BE2C (cell line): ENCODE measurements around the gene CPVL.

Experiments
- DNase-seq: peaks from one replicate; pipeline ENCODE4 v3.0.0-alpha.2; 2020
- H3K27me3 ChIP-seq: fragments of 250-450 bp; sonication (Bioruptor Pico); 2 replicates; pipeline ENCODE4 v1.5.1; 2020; ENCODE audit warnings: mild to moderate bottlenecking
- H3K36me3 ChIP-seq: fragments of 250-450 bp; sonication (Bioruptor Pico); 2 replicates; pipeline ENCODE4 v1.5.1; 2020; ENCODE audit warnings: mild to moderate bottlenecking
- H3K4me1 ChIP-seq: fragments of 250-450 bp; sonication (Bioruptor Pico); 2 replicates; pipeline ENCODE4 v1.5.1; 2020
- H3K4me3 ChIP-seq: 2 replicates; pipeline ENCODE4 v1.5.1; 2011; ENCODE audit warnings: low read depth, low read length
- H3K9me3 ChIP-seq: fragments of 250-450 bp; sonication (Bioruptor Pico); 2 replicates; pipeline ENCODE4 v1.5.1; 2020
- CTCF ChIP-seq: IDR thresholded peaks from 2 replicates; pipeline ENCODE4 v1.5.1; 2012; ENCODE audit warnings: mild to moderate bottlenecking, low read depth, low read length

Gene CPVL

GRCh38 chr7:29090151-29090805 lies 56.1 kb downstream of the CPVL start:
- Histone ChIP-seq H3K9me3 (no peaks in the 10 kb centered on the region), H3K4me3 (no peak overlapping the region), H3K27me3 (peaks cover 6% of the 10 kb centered on the region; the same call in 1 of the 2 replicates), H3K4me1 (no peaks in the 10 kb centered on the region), H3K36me3 (no peaks in the 10 kb centered on the region)
- no peak for TF ChIP-seq CTCF
- no peak for DNase-seq

- no peak for TF ChIP-seq CTCF
- H3K4me3 ChIP-seq = no peak overlapping the region
- no peaks in the 10 kb centered on the region for H3K4me1 ChIP-seq
- no peaks in the 10 kb centered on the region for H3K36me3 ChIP-seq
- DNase-seq = no peak
- H3K9me3 ChIP-seq = no peaks in the 10 kb centered on the region
- peaks cover 2% of the 10 kb centered on the region; the same call in 1 of the 2 replicates for H3K27me3 ChIP-seq
Measured at GRCh38 chr7:29087840-29088170, 58.5 kb downstream of the CPVL start.

GRCh38 chr7:29086545-29086944 lies 59.8 kb downstream of the CPVL start:
- Histone ChIP-seq H3K9me3 (no peaks in the 10 kb centered on the region), H3K4me1 (no peaks in the 10 kb centered on the region), H3K4me3 (no peak overlapping the region), H3K27me3 (no peaks in the 10 kb centered on the region), H3K36me3 (no peaks in the 10 kb centered on the region)
- no peak for TF ChIP-seq CTCF
- no peak for DNase-seq

- Histone ChIP-seq H3K9me3 (no peaks in the 10 kb centered on the region), H3K4me1 (no peaks in the 10 kb centered on the region), H3K36me3 (no peaks in the 10 kb centered on the region), H3K27me3 (no peaks in the 10 kb centered on the region), H3K4me3 (no peak overlapping the region)
- no peak for DNase-seq
- TF ChIP-seq CTCF = no peak
Measured at GRCh38 chr7:29084832-29085231, 61.5 kb downstream of the CPVL start.

- DNase-seq = no peak
- H3K36me3 ChIP-seq = no peaks in the 10 kb centered on the region
- no peak overlapping the region for H3K4me3 ChIP-seq
- TF ChIP-seq CTCF = no peak
- H3K4me1 ChIP-seq = no peaks in the 10 kb centered on the region
- H3K9me3 ChIP-seq = no peaks in the 10 kb centered on the region
- H3K27me3 ChIP-seq = peaks cover 7% of the 10 kb centered on the region
Measured at GRCh38 chr7:29080803-29081202, 65.5 kb downstream of the CPVL start.

GRCh38 chr7:29078311-29079260 lies 67.8 kb downstream of the CPVL start:
- Histone ChIP-seq H3K9me3 (no peaks in the 10 kb centered on the region), H3K4me3 (no peak overlapping the region), H3K4me1 (no peaks in the 10 kb centered on the region), H3K27me3 (peaks cover 7% of the 10 kb centered on the region), H3K36me3 (no peaks in the 10 kb centered on the region)
- DNase-seq = no peak
- no peak for TF ChIP-seq CTCF
